B cell (primary cell): ENCODE data around the gene ADAMTS12. TPM values are rescaled to one million over a fixed set of nuclear protein-coding genes. Genes with fewer than 3 reads are reported as not detected.
A peak's percentile ranks its signal among the peaks of the same experiment; 100 is the strongest.

Experiments used
- ATAC-seq: fragments of 200-7000 bp; cut with Tn5 transposase; one replicate; pipeline ENCODE4 v1.10.0; 2021; ENCODE audit warnings: low read depth, mild to moderate bottlenecking, moderate number of reproducible peaks, moderate library complexity
- CTCF ChIA-PET: fragments of 350-600 bp; sonication (Branson Sonifier 250); formaldehyde crosslinking; loops from one replicate; lab custom pipeline; 2021; ENCODE audit warnings: antibody characterized with exemption, inconsistent platforms; lab: Charles Lee
- POLR2A ChIA-PET: fragments of 350-600 bp; sonication (Branson Sonifier 250); formaldehyde crosslinking; loops from one replicate; lab custom pipeline; 2021; ENCODE audit warnings: antibody characterized with exemption; lab: Charles Lee
- DNase-seq: peaks from one replicate; pipeline ENCODE4 v3.0.0; 2013
- H2AFZ ChIP-seq: 2 replicates; pipeline ENCODE4 v1.6.1; 2012; ENCODE audit warnings: mild to moderate bottlenecking, low read depth, low read length; ENCODE audit not compliant: insufficient read depth, poor library complexity, severe bottlenecking
- H3K27ac ChIP-seq, 2 donors: 1 replicate in 1 of 2; 2 replicates in 1 of 2; pipeline ENCODE4 v1.5.1; 2012 to 2013; ENCODE audit warnings: low read length in 2 of 2, mild to moderate bottlenecking in 2 of 2, moderate library complexity in 1 of 2
- H3K27me3 ChIP-seq, 4 experiments: fragments of 200-600 bp in 1 of 4; sonication (generic) in 1 of 4; replicated peaks in 1 of 4; 1 replicate in 2 of 4; 2 replicates in 2 of 4; pipeline versions ENCODE4 v1.6.1 to v1.7.0; 2013 to 2016; ENCODE audit warnings: low read length in 3 of 4, mild to moderate bottlenecking in 2 of 4, mixed read lengths in 1 of 4, moderate library complexity in 1 of 4; ENCODE audit not compliant: insufficient read depth in 4 of 4, control insufficient read depth in 3 of 4; ENCODE audit errors: control extremely low read depth in 1 of 4
- H3K36me3 ChIP-seq, 2 experiments: replicated peaks in 1 of 2; 1 replicate in 1 of 2; 2 replicates in 1 of 2; pipeline versions ENCODE4 v1.6.1 to v1.7.1; 2013; ENCODE audit warnings: low read length in 1 of 2; ENCODE audit not compliant: insufficient read depth in 2 of 2, control insufficient read depth in 1 of 2; ENCODE audit errors: control extremely low read depth in 1 of 2, extremely low read depth in 1 of 2
- H3K4me1 ChIP-seq, 2 donors: fragments of 200-600 bp in 1 of 2; sonication (generic) in 1 of 2; 1 replicate in 1 of 2; 2 replicates in 1 of 2; pipeline versions ENCODE4 v1.5.1 to v1.6.1; 2013 to 2017; ENCODE audit warnings: low read length in 2 of 2; ENCODE audit not compliant: control insufficient read depth in 2 of 2, insufficient read depth in 2 of 2
- H3K4me2 ChIP-seq: replicated peaks from 2 replicates; pipeline ENCODE3; 2012; ENCODE audit warnings: mild to moderate bottlenecking, low read depth, low read length; ENCODE audit not compliant: poor library complexity, severe bottlenecking
- H3K4me3 ChIP-seq, 5 experiments: fragments of 200-600 bp in 1 of 5; sonication (generic) in 1 of 5; 1 replicate in 3 of 5; 2 replicates in 2 of 5; pipeline versions ENCODE4 v1.5.1 to v1.7.0; 2011 to 2016; ENCODE audit warnings: low read length in 4 of 5, mild to moderate bottlenecking in 4 of 5, low read depth in 2 of 5, control low read depth in 1 of 5, moderate library complexity in 1 of 5; ENCODE audit not compliant: insufficient read depth in 1 of 5; ENCODE audit errors: control extremely low read depth in 1 of 5, extremely low read depth in 1 of 5
- H3K79me2 ChIP-seq: fragments of 200-600 bp; sonication (generic); one replicate; pipeline ENCODE4 v1.6.0; 2016; ENCODE audit warnings: low read length; ENCODE audit not compliant: control insufficient read depth, insufficient read depth
- H3K9ac ChIP-seq: fragments of 200-600 bp; sonication (generic); 2 replicates; pipeline ENCODE4 v1.6.1; 2017; ENCODE audit warnings: mild to moderate bottlenecking, low read length, moderate library complexity
- H3K9me3 ChIP-seq, 3 donors: one replicate each; pipeline versions ENCODE4 v1.6.1 to v1.7.1; 2013; ENCODE audit warnings: low read length in 2 of 3; ENCODE audit not compliant: control insufficient read depth in 2 of 3, insufficient read depth in 1 of 3; ENCODE audit errors: control extremely low read depth in 1 of 3
- H4K20me1 ChIP-seq: 2 replicates; pipeline ENCODE4 v1.6.0; 2012; ENCODE audit warnings: mild to moderate bottlenecking, low read length; ENCODE audit not compliant: insufficient read depth, control insufficient read depth, poor library complexity, severe bottlenecking
- H3K27ac Mint-ChIP-seq: one replicate; pipeline ENCODE4 v1.8.0; 2021; ENCODE audit warnings: mixed read lengths
- H3K27me3 Mint-ChIP-seq: one replicate; pipeline ENCODE4 v1.8.0; 2021; ENCODE audit warnings: mixed read lengths
- H3K4me1 Mint-ChIP-seq: one replicate; pipeline ENCODE4 v1.8.0; 2021; ENCODE audit warnings: mixed read lengths
- H3K4me3 Mint-ChIP-seq: one replicate; pipeline ENCODE4 v1.8.0; 2021; ENCODE audit warnings: mixed read lengths
- H3K9me3 Mint-ChIP-seq: one replicate; pipeline ENCODE4 v1.8.0; 2022; ENCODE audit warnings: mixed read lengths; ENCODE audit not compliant: insufficient read depth
- EZH2 ChIP-seq: IDR thresholded peaks from 2 replicates; pipeline ENCODE4 v1.6.1; 2012; ENCODE audit warnings: borderline replicate concordance, low read depth, mild to moderate bottlenecking, moderate library complexity, low read length; ENCODE audit not compliant: insufficient read depth, poor library complexity, severe bottlenecking
- WGBS: methylation state at CpG from one replicate; pipeline ENCODE4 v1.1.5; 2013; ENCODE audit warnings: missing lambda C conversion rate; ENCODE audit not compliant: insufficient coverage; 5-methylcytosine and 5-hydroxymethylcytosine counted together
- intact Hi-C: fragments of 100-400 bp; cut with micrococcal nuclease; formaldehyde crosslinking; loops from one replicate; pipeline ENCODE4 v1.10.0; 2022
- polyA plus RNA-seq: library from polyadenylated mRNA; depleted of rRNA; stranded (reverse); fragments of >200 nt; gene quantifications from 2 replicates; pipeline ENCODE4 v1.2.3, GENCODE V29; 2012
- total RNA-seq, 2 donors: library from RNA; stranded (reverse); fragments of 120-200 nt in 1 of 2; gene quantifications; 1 replicate in 1 of 2; 2 replicates in 1 of 2; pipeline versions ENCODE4 v1.2.3 to v1.2.4, GENCODE V29; 2013 to 2022
- TF ChIP-seq, protein P1 (sequence below): fragments of 200-600 bp; IDR thresholded peaks from one replicate; pipeline ENCODE4 v1.8.0; 2022; ENCODE audit warnings: antibody characterized with exemption, mild to moderate bottlenecking

Gene ADAMTS12
- total and polyA plus RNA-seq, 2 donors (not counting 1 experiment from before 2014, with no cell fraction given): not detected

DNA sequence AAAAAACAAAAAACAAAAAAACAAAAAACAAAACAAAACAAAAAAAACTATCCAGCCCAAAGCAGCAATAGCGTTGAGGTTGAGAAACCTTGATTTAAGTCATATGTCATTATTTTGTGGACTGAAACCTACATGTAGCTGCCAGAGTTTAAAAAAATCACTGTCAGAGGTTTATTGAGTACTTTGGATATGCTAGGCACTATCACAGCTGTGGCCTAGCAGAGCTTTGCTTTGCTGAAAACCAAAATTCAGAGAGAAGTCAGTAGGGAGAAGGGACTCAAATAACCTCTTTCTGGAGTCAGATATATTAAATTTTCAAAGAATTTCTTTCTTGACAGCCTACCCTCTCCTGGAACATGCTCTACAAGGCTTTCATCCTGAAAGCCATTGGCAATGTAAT is 299.5 kb downstream of the ADAMTS12 start:
- Histone ChIP-seq H3K4me2 (no peak overlapping the region), H3K9me3 (no peaks in the 10 kb centered on the region), H3K36me3 (no peaks in the 10 kb centered on the region), H3K79me2 (no peaks in the 10 kb centered on the region), H3K27ac (no peak overlapping the region), H3K9ac (no peak overlapping the region), H4K20me1 (no peaks in the 10 kb centered on the region), H2AFZ (no peak overlapping the region), H3K27me3 (no peaks in the 10 kb centered on the region), H3K4me1 (no peaks in the 10 kb centered on the region), H3K4me3 (no peak overlapping the region)
- no peaks in the 10 kb centered on the region for H3K4me1 Mint-ChIP-seq
- H3K27ac Mint-ChIP-seq: no peak overlapping the region
- no peak for TF ChIP-seq EZH2
- TF ChIP-seq, protein P1, sequence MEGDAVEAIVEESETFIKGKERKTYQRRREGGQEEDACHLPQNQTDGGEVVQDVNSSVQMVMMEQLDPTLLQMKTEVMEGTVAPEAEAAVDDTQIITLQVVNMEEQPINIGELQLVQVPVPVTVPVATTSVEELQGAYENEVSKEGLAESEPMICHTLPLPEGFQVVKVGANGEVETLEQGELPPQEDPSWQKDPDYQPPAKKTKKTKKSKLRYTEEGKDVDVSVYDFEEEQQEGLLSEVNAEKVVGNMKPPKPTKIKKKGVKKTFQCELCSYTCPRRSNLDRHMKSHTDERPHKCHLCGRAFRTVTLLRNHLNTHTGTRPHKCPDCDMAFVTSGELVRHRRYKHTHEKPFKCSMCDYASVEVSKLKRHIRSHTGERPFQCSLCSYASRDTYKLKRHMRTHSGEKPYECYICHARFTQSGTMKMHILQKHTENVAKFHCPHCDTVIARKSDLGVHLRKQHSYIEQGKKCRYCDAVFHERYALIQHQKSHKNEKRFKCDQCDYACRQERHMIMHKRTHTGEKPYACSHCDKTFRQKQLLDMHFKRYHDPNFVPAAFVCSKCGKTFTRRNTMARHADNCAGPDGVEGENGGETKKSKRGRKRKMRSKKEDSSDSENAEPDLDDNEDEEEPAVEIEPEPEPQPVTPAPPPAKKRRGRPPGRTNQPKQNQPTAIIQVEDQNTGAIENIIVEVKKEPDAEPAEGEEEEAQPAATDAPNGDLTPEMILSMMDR: no peak
- H3K27me3 Mint-ChIP-seq: peaks cover 7% of the 10 kb centered on the region
- intact Hi-C loops: no loop called here
- CTCF ChIA-PET: interaction anchor here (1.3 kb wide), 1 partner anchor 343 kb away, joined by 3 read pairs; no protein-coding TSS in a partner anchor
- H3K9me3 Mint-ChIP-seq: no peaks in the 10 kb centered on the region
- 100% methylated on average over 1 of the region's 1 CpG for WGBS
- no peak for DNase-seq
- no peak for ATAC-seq
- H3K4me3 Mint-ChIP-seq: no peak overlapping the region
- POLR2A ChIA-PET: no interaction called here

DNA sequence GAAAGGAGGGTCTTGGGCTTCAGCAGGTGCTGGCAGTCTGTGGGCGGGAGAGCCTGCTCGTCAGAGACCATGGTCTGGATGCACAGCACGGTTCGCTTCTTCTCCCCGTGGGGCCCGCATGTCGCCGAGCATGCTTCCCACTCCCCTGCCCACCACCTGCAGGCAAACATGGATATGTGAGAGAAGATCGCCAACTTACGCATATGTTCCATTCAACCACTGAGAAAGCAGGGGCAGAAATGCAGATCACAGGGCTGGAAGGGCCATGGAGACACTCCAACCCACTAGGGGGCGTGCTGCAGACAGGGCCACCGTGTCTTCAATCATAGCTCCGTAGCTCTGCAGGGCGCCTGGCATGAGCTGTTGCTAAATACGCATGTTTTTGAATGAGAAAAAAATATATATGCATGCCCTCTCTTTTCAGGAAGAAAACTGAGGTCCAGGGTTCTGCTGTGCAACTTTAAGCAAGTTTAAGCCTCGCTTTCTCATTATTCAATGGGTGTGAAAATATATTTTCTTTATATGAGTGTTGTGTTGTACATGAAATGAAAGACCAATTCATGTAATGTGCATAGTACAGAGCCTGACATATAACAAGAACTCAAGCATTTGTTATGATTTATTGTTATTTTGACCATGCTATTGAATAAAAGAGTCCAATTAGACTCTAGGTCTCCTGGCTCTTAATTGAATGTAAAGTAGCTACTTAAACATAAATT is 303.0 kb downstream of the ADAMTS12 start:
- no peaks in the 10 kb centered on the region for H3K9me3 ChIP-seq

More for the DNA sequence above, 303.0 kb downstream of the ADAMTS12 start:
- no peaks in the 10 kb centered on the region for H3K9me3 Mint-ChIP-seq
- Histone ChIP-seq H3K4me1 (no peaks in the 10 kb centered on the region), H4K20me1 (no peaks in the 10 kb centered on the region), H2AFZ (no peak overlapping the region), H3K4me3 (no peak overlapping the region), H3K27me3 (no peaks in the 10 kb centered on the region), H3K27ac (no peak overlapping the region), H3K4me2 (no peak overlapping the region), H3K36me3 (no peaks in the 10 kb centered on the region), H3K79me2 (no peaks in the 10 kb centered on the region), H3K9ac (no peak overlapping the region)
- no peak overlapping the region for H3K4me3 Mint-ChIP-seq
- POLR2A ChIA-PET: no interaction called here
- TF ChIP-seq, protein P1: peak; percentile 70
- TF ChIP-seq EZH2: no peak
- no peak for ATAC-seq
- CTCF ChIA-PET: interaction anchor here (0.9 to 4.4 kb wide), 11 partner anchors 8 to 346 kb away, joined by 3 to 38 read pairs (median 4); no protein-coding TSS in a partner anchor
- no peak overlapping the region for H3K27ac Mint-ChIP-seq
- H3K4me1 Mint-ChIP-seq: no peaks in the 10 kb centered on the region
- DNase-seq: peak; percentile 37
- intact Hi-C loops: loop anchor here (1.0 kb wide), 1 partner anchor 345 kb away; no protein-coding TSS in a partner anchor
- no peaks in the 10 kb centered on the region for H3K27me3 Mint-ChIP-seq
- WGBS: 80% methylated on average over 12 of the region's 16 CpGs
